Karpas-422 (cell line): ENCODE data around the gene BEAN1. TPM values are rescaled to one million over a fixed set of nuclear protein-coding genes. Genes with fewer than 3 reads are reported as not detected.

Source experiments
- DNase-seq: peaks from one replicate; pipeline ENCODE4 v3.0.0-alpha.2; 2015
- H2AFZ ChIP-seq: fragments of 200-600 bp; sonication (generic); 2 replicates; pipeline ENCODE4 v1.6.1; 2014; ENCODE audit warnings: antibody characterized with exemption, low read length, mixed read lengths
- H3K27ac ChIP-seq: fragments of 200-600 bp; sonication (generic); 2 replicates; pipeline ENCODE4 v1.5.1; 2014; ENCODE audit warnings: mild to moderate bottlenecking, low read length, moderate library complexity
- H3K27me3 ChIP-seq: fragments of 200-600 bp; sonication (generic); 2 replicates; pipeline ENCODE4 v1.6.1; 2014; ENCODE audit warnings: low read length, mixed read lengths
- H3K36me3 ChIP-seq: fragments of 200-600 bp; sonication (generic); 2 replicates; pipeline ENCODE4 v1.6.1; 2014; ENCODE audit warnings: low read length, mixed read lengths; ENCODE audit not compliant: insufficient read depth
- H3K4me1 ChIP-seq: fragments of 200-600 bp; sonication (generic); 2 replicates; pipeline ENCODE4 v1.6.1; 2014; ENCODE audit warnings: mild to moderate bottlenecking, low read length, mixed read lengths
- H3K4me2 ChIP-seq: fragments of 200-600 bp; sonication (generic); 2 replicates; pipeline ENCODE4 v1.6.1; 2014; ENCODE audit warnings: low read length, low read depth, mild to moderate bottlenecking; ENCODE audit not compliant: poor library complexity, severe bottlenecking
- H3K4me3 ChIP-seq: fragments of 200-600 bp; sonication (generic); 2 replicates; pipeline ENCODE4 v1.5.1; 2014; ENCODE audit warnings: mild to moderate bottlenecking, antibody characterized with exemption, low read length, mixed read lengths
- H3K79me2 ChIP-seq: fragments of 200-600 bp; sonication (generic); 2 replicates; pipeline ENCODE4 v1.6.1; 2014; ENCODE audit warnings: mild to moderate bottlenecking, low read length, mixed read lengths
- H3K9ac ChIP-seq: fragments of 200-600 bp; sonication (generic); 2 replicates; pipeline ENCODE4 v1.6.0; 2014; ENCODE audit warnings: low read length
- H3K9me2 ChIP-seq: fragments of 200-600 bp; sonication (generic), shearing (Covaris generic); replicated peaks from 2 replicates; pipeline ENCODE4 v1.6.0; 2014; ENCODE audit warnings: mild to moderate bottlenecking, low read length, moderate library complexity; ENCODE audit not compliant: insufficient read depth
- H3K9me3 ChIP-seq: fragments of 300-700, 200-600 bp; sonication (generic); 2 replicates; pipeline ENCODE4 v1.6.1; 2014; ENCODE audit warnings: low read length, mixed read lengths
- H4K20me1 ChIP-seq: fragments of 200-600 bp; sonication (generic); 2 replicates; pipeline ENCODE4 v1.6.1; 2014; ENCODE audit warnings: mild to moderate bottlenecking, antibody characterized with exemption, low read length, low read depth; ENCODE audit not compliant: insufficient read depth
- total RNA-seq: library from RNA; depleted of rRNA; stranded (reverse); fragments of >200 nt; shearing (Covaris generic); gene quantifications from 2 replicates; pipeline ENCODE4 v1.2.3, GENCODE V29; 2014; ENCODE audit warnings: low replicate concordance

Gene BEAN1
- total RNA-seq, 1 experiment from 2014 or later, result not detected

GRCh38 chr16:66409156-66409555, 17.9 kb upstream of the BEAN1 start:
- Histone ChIP-seq H3K4me2 (no peak overlapping the region), H4K20me1 (no peaks in the 10 kb centered on the region), H3K9me2 (no peaks in the 10 kb centered on the region), H3K4me3 (no peak overlapping the region), H3K9ac (no peak overlapping the region), H3K27me3 (0 out of 2 replicates have a peak, but pooled peaks cover 4% of the 10 kb centered on the region), H3K4me1 (peaks cover 3% of the 10 kb centered on the region; the same call in 1 of the 2 replicates), H3K36me3 (no peaks in the 10 kb centered on the region), H3K79me2 (no peaks in the 10 kb centered on the region), H3K27ac (no peak overlapping the region), H3K9me3 (no peaks in the 10 kb centered on the region), H2AFZ (no peak overlapping the region)
- no peak for DNase-seq

- Histone ChIP-seq H3K36me3 (no peaks in the 10 kb centered on the region), H3K9ac (no peak overlapping the region), H3K4me2 (no peak overlapping the region), H3K79me2 (no peaks in the 10 kb centered on the region), H3K4me1 (no peaks in the 10 kb centered on the region), H3K9me3 (no peaks in the 10 kb centered on the region), H3K4me3 (no peak overlapping the region), H4K20me1 (no peaks in the 10 kb centered on the region), H3K27ac (no peak overlapping the region), H3K9me2 (no peaks in the 10 kb centered on the region), H2AFZ (no peak overlapping the region), H3K27me3 (0 out of 2 replicates have a peak, but pooled peaks cover 4% of the 10 kb centered on the region)
- DNase-seq, result no peak
Measured at GRCh38 chr16:66412182-66412581, 14.9 kb upstream of the BEAN1 start.

- H3K4me1 ChIP-seq, result no peaks in the 10 kb centered on the region
- no peaks in the 10 kb centered on the region for H3K9me3 ChIP-seq
- DNase-seq, result no peak
- no peak overlapping the region for H2AFZ ChIP-seq
- H4K20me1 ChIP-seq, result no peaks in the 10 kb centered on the region
- no peaks in the 10 kb centered on the region for H3K79me2 ChIP-seq
- 0 out of 2 replicates have a peak, but pooled peaks cover 4% of the 10 kb centered on the region for H3K27me3 ChIP-seq
- H3K4me3 ChIP-seq, result no peak overlapping the region
- H3K9me2 ChIP-seq, result no peaks in the 10 kb centered on the region
- no peaks in the 10 kb centered on the region for H3K36me3 ChIP-seq
- H3K4me2 ChIP-seq, result no peak overlapping the region
- no peak overlapping the region for H3K27ac ChIP-seq
- no peak overlapping the region for H3K9ac ChIP-seq
Measured at GRCh38 chr16:66414891-66415290, 12.2 kb upstream of the BEAN1 start.

DNA sequence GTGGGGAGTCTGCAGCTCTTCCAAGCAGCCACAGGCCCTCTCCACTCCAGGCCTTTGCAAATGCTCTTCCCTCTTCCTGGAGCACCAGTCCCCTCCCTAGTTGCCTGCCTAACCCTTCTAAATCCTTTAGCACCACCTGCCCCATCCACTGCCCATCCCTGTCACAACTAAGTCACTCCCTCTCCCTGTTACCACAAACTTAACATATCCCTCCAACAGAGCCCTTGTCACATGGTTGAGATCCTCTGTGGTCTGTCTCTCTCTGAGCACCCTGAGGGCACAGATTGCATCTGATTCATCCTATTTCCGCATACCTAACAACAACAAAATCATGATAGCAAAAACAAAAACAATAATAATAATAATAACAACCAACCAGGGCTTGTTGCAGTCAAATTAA, 11.0 kb upstream of the BEAN1 start:
- 0 out of 2 replicates have a peak, but pooled peaks cover 4% of the 10 kb centered on the region for H3K27me3 ChIP-seq
- no peaks in the 10 kb centered on the region for H4K20me1 ChIP-seq

GRCh38 chr16:66416939-66417700, 10.0 kb upstream of the BEAN1 start:
- Histone ChIP-seq H3K4me2 (no peak overlapping the region), H3K4me3 (no peak overlapping the region), H3K27ac (no peak overlapping the region), H3K79me2 (no peaks in the 10 kb centered on the region), H4K20me1 (no peaks in the 10 kb centered on the region), H3K9ac (no peak overlapping the region), H3K9me2 (no peaks in the 10 kb centered on the region), H3K36me3 (no peaks in the 10 kb centered on the region), H3K4me1 (no peaks in the 10 kb centered on the region), H2AFZ (no peak overlapping the region), H3K9me3 (no peaks in the 10 kb centered on the region), H3K27me3 (0 out of 2 replicates have a peak, but pooled peaks cover 4% of the 10 kb centered on the region)
- no peak for DNase-seq

More for the DNA sequence above, 11.0 kb upstream of the BEAN1 start:
- H2AFZ ChIP-seq, result no peak overlapping the region
- no peaks in the 10 kb centered on the region for H3K36me3 ChIP-seq
- no peak for DNase-seq
- no peaks in the 10 kb centered on the region for H3K9me2 ChIP-seq
- H3K4me1 ChIP-seq, result no peaks in the 10 kb centered on the region
- no peaks in the 10 kb centered on the region for H3K79me2 ChIP-seq
- no peak overlapping the region for H3K4me2 ChIP-seq
- H3K27ac ChIP-seq, result no peak overlapping the region
- H3K4me3 ChIP-seq, result no peak overlapping the region
- no peak overlapping the region for H3K9ac ChIP-seq
- H3K9me3 ChIP-seq, result no peaks in the 10 kb centered on the region

DNA sequence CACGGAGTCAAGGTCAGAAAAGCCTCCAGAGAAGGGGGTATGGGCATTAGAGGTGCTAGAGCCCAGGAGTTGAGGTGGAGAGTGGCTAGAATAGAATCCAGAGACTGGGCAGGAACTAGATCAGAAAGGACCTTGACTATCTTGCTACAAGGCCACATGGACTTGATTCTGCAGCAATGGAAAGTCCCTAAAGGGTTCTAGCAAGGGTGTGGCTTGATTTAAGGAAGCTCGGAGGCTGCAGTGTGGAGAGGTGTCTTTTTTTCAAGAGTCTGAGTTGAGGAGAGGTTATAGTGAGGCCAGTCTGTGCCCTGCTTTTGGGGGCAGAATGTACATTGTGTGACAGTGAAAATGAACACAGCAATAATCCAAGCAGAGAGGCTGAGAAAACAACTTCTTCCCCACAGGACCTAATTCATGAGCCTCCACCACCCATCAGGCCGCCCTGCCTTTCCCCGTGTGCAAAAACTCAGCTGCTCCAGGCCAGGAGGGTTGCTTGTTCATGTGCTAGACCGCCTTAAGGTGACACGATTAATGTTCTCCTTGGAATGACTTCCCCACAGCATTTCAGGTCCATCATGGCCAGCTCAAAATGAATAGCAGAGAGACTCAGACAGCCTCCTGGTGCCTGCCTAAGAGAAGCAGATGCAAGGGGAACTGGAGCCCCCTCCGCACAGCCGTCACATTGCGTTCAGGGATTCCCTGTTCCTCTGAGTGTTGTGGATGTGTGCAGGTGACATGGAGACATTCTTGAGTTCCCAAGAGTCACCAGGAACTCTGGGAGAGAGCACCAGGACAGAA, 8.7 kb upstream of the BEAN1 start:
- Histone ChIP-seq H3K4me1 (no peaks in the 10 kb centered on the region), H3K4me2 (no peak overlapping the region), H3K4me3 (no peak overlapping the region), H4K20me1 (no peaks in the 10 kb centered on the region), H3K79me2 (no peaks in the 10 kb centered on the region), H3K27me3 (0 out of 2 replicates have a peak, but pooled peaks cover 2% of the 10 kb centered on the region), H3K9me2 (no peaks in the 10 kb centered on the region), H3K9me3 (no peaks in the 10 kb centered on the region), H3K36me3 (no peaks in the 10 kb centered on the region), H2AFZ (no peak overlapping the region), H3K9ac (no peak overlapping the region), H3K27ac (no peak overlapping the region)
- no peak for DNase-seq

- H3K9me3 ChIP-seq, result no peaks in the 10 kb centered on the region
- H3K79me2 ChIP-seq, result no peaks in the 10 kb centered on the region
- no peak overlapping the region for H3K9ac ChIP-seq
- no peaks in the 10 kb centered on the region for H3K9me2 ChIP-seq
- DNase-seq, result no peak
- no peak overlapping the region for H2AFZ ChIP-seq
- H3K4me2 ChIP-seq, result no peak overlapping the region
- H3K4me3 ChIP-seq, result no peak overlapping the region
- no peaks in the 10 kb centered on the region for H3K4me1 ChIP-seq
- H3K27me3 ChIP-seq, result no peaks in the 10 kb centered on the region
- no peak overlapping the region for H3K27ac ChIP-seq
- H3K36me3 ChIP-seq, result no peaks in the 10 kb centered on the region
- H4K20me1 ChIP-seq, result no peaks in the 10 kb centered on the region
Measured at GRCh38 chr16:66419527-66419926, 7.6 kb upstream of the BEAN1 start.

- Histone ChIP-seq H3K4me3 (no peak overlapping the region), H3K79me2 (no peaks in the 10 kb centered on the region), H3K27me3 (no peaks in the 10 kb centered on the region), H3K9me2 (no peaks in the 10 kb centered on the region), H3K9me3 (no peaks in the 10 kb centered on the region), H3K9ac (no peak overlapping the region), H2AFZ (no peak overlapping the region), H4K20me1 (no peaks in the 10 kb centered on the region), H3K36me3 (no peaks in the 10 kb centered on the region), H3K27ac (no peak overlapping the region), H3K4me1 (no peaks in the 10 kb centered on the region), H3K4me2 (no peak overlapping the region)
- no peak for DNase-seq
Measured at GRCh38 chr16:66420396-66420795, 6.7 kb upstream of the BEAN1 start.
